Naive thymus-derived CD4-positive, alpha-beta T cell (primary cell): ENCODE measurements around the gene CCDC83. TPM values are rescaled to one million over a fixed set of nuclear protein-coding genes. Genes with fewer than 3 reads are reported as not detected.
"Not testable (repeated sequence)": the region's sequence is repeated elsewhere in the genome, so short reads cannot be mapped to it uniquely, and the experiment has no call there.

ENCODE experiments used
- ATAC-seq: fragments of 150-1000 bp; cut with Tn5 transposase; 2 replicates; pipeline ENCODE4 v1.10.0; 2021; ENCODE audit warnings: mild to moderate bottlenecking, moderate library complexity
- CTCF ChIA-PET: fragments of 350-600 bp; sonication (Branson Sonifier 250); formaldehyde crosslinking; loops from one replicate; lab custom pipeline; 2021; ENCODE audit warnings: antibody characterized with exemption; lab: Charles Lee
- POLR2A ChIA-PET: fragments of 350-600 bp; sonication (Branson Sonifier 250); formaldehyde crosslinking; loops from one replicate; lab custom pipeline; 2021; ENCODE audit warnings: antibody characterized with exemption, inconsistent platforms; lab: Charles Lee
- DNase-seq, 9 donors: peaks; one replicate each; pipeline versions ENCODE4 v3.0.0 to v3.0.0-alpha.2; 2020 to 2022; ENCODE audit warnings: mixed read lengths in 1 of 9
- H3K27ac ChIP-seq: one replicate; pipeline ENCODE4 v1.7.0; 2013; ENCODE audit warnings: mild to moderate bottlenecking, low read depth, low read length, moderate library complexity
- H3K27me3 ChIP-seq, 2 donors: one replicate each; pipeline ENCODE4 v1.7.0; 2013; ENCODE audit warnings: low read length in 2 of 2, mild to moderate bottlenecking in 2 of 2, moderate library complexity in 2 of 2; ENCODE audit not compliant: control insufficient read depth in 2 of 2, insufficient read depth in 2 of 2
- H3K36me3 ChIP-seq, 3 experiments: 1 replicate in 2 of 3; 2 replicates in 1 of 3; pipeline ENCODE4 v1.7.0; 2013; ENCODE audit warnings: low read length in 3 of 3, mild to moderate bottlenecking in 3 of 3, moderate library complexity in 1 of 3; ENCODE audit not compliant: insufficient read depth in 3 of 3, control insufficient read depth in 2 of 3
- H3K4me1 ChIP-seq, 2 donors: one replicate each; pipeline ENCODE4 v1.7.0; 2013; ENCODE audit warnings: low read length in 2 of 2, mild to moderate bottlenecking in 2 of 2, moderate library complexity in 1 of 2; ENCODE audit not compliant: control insufficient read depth in 2 of 2, insufficient read depth in 2 of 2
- H3K4me3 ChIP-seq: 2 replicates; pipeline ENCODE4 v1.7.0; 2013; ENCODE audit warnings: mild to moderate bottlenecking, low read length
- H3K9me3 ChIP-seq, 3 experiments: 1 replicate in 2 of 3; 2 replicates in 1 of 3; pipeline ENCODE4 v1.7.0; 2013; ENCODE audit warnings: low read length in 3 of 3; ENCODE audit not compliant: control insufficient read depth in 2 of 3
- H3K27ac Mint-ChIP-seq, 9 donors: one replicate each; pipeline ENCODE4 v1.8.0; 2020 to 2022; ENCODE audit warnings: mixed read lengths in 9 of 9, mild to moderate bottlenecking in 8 of 9, moderate library complexity in 5 of 9, inconsistent platforms in 2 of 9
- H3K27me3 Mint-ChIP-seq, 5 donors: one replicate each; pipeline ENCODE4 v1.8.0; 2021 to 2022; ENCODE audit warnings: mixed read lengths in 5 of 5, mild to moderate bottlenecking in 1 of 5
- H3K36me3 Mint-ChIP-seq, 5 donors: one replicate each; pipeline ENCODE4 v1.8.0; 2020 to 2022; ENCODE audit warnings: mixed read lengths in 5 of 5, mild to moderate bottlenecking in 3 of 5, inconsistent platforms in 1 of 5
- H3K4me1 Mint-ChIP-seq, 7 donors: one replicate each; pipeline ENCODE4 v1.8.0; 2020 to 2022; ENCODE audit warnings: mixed read lengths in 7 of 7, mild to moderate bottlenecking in 3 of 7, inconsistent platforms in 1 of 7
- H3K4me3 Mint-ChIP-seq, 10 donors: one replicate each; pipeline ENCODE4 v1.8.0; 2020 to 2022; ENCODE audit warnings: mild to moderate bottlenecking in 10 of 10, mixed read lengths in 10 of 10, moderate library complexity in 6 of 10, inconsistent platforms in 2 of 10
- H3K9me3 Mint-ChIP-seq, 11 donors: one replicate each; pipeline ENCODE4 v1.8.0; 2020 to 2022; ENCODE audit warnings: mixed read lengths in 11 of 11, mild to moderate bottlenecking in 4 of 11, inconsistent platforms in 1 of 11, moderate library complexity in 1 of 11
- intact Hi-C, 2 donors: fragments of 100-400 bp; cut with micrococcal nuclease; formaldehyde crosslinking; loops; one replicate each; pipeline ENCODE4 v1.15.1; 2023
- polyA plus RNA-seq, 2 donors: library from polyadenylated mRNA; unstranded; fragments of 300-500 nt; fragmentation: Illumina TruSeq; gene quantifications; one replicate each; pipeline ENCODE4 v1.2.3, GENCODE V29; 2021
- total RNA-seq, 6 experiments: library from RNA in 5 of 6; stranded (reverse) in 5 of 6; gene quantifications; 1 replicate in 5 of 6; 2 replicates in 1 of 6; pipeline ENCODE4 v1.2.3 and lab custom pipeline; 2021 to 2026

The CCDC83 gene
- total and polyA plus RNA-seq, 7 experiments from 2014 or later: not detected

GRCh38 chr11:85835729-85836128 lies 19.5 kb upstream of the CCDC83 start:
- Histone ChIP-seq H3K9me3 (peaks cover 0 to 4% (median 0%) of the 10 kb centered on the region in 3 experiments), H3K27me3 (no peaks in the 10 kb centered on the region), H3K4me1 (no peaks in the 10 kb centered on the region), H3K4me3 (no peak overlapping the region), H3K27ac (no peak overlapping the region), H3K36me3 (no peaks in the 10 kb centered on the region)
- peaks cover 8 to 29% (median 13%) of the 10 kb centered on the region in 5 donors for H3K36me3 Mint-ChIP-seq
- intact Hi-C loops: no loop called here
- ATAC-seq (no peak), DNase-seq (no peak)
- ChIA-PET CTCF (no interaction called here), POLR2A (no interaction called here)
- no peak overlapping the region for H3K4me3 Mint-ChIP-seq
- peaks cover 0 to 4% (median 2%) of the 10 kb centered on the region in 7 donors for H3K4me1 Mint-ChIP-seq
- no peak overlapping the region for H3K27ac Mint-ChIP-seq
- H3K9me3 Mint-ChIP-seq: peaks cover 0 to 14% (median 11%) of the 10 kb centered on the region in 11 donors
- H3K27me3 Mint-ChIP-seq: no peaks in the 10 kb centered on the region

- peaks cover 0 to 14% (median 0%) of the 10 kb centered on the region in 7 donors for H3K4me1 Mint-ChIP-seq
- peaks cover under 1 to 34% (median 11%) of the 10 kb centered on the region in 5 donors for H3K36me3 Mint-ChIP-seq
- H3K36me3 ChIP-seq, H3K27me3 Mint-ChIP-seq, H3K4me3 Mint-ChIP-seq, ATAC-seq, H3K27ac ChIP-seq, H3K4me1 ChIP-seq, H3K9me3 ChIP-seq, intact Hi-C loops, CTCF ChIA-PET, H3K27ac Mint-ChIP-seq, DNase-seq, H3K27me3 ChIP-seq, POLR2A ChIA-PET, H3K4me3 ChIP-seq: not testable (repeated sequence)
- peaks cover 0 to 10% (median 3%) of the 10 kb centered on the region in 11 donors for H3K9me3 Mint-ChIP-seq
Observed at GRCh38 chr11:85840932-85841331, 14.3 kb upstream of the CCDC83 start.

GRCh38 chr11:85843929-85844328 lies 11.3 kb upstream of the CCDC83 start:
- DNase-seq (no peak), ATAC-seq (no peak)
- Histone ChIP-seq H3K9me3 (no peaks in the 10 kb centered on the region), H3K27ac (no peak overlapping the region), H3K36me3 (no peaks in the 10 kb centered on the region), H3K27me3 (no peaks in the 10 kb centered on the region), H3K4me3 (no peak overlapping the region), H3K4me1 (no peaks in the 10 kb centered on the region)
- Mint-ChIP-seq H3K27me3 (peaks cover 0 to 3% (median 0%) of the 10 kb centered on the region in 5 donors), H3K27ac (no peak overlapping the region), H3K4me1 (peaks cover 0 to 16% (median 0%) of the 10 kb centered on the region in 7 donors), H3K36me3 (peaks cover 0 to 34% (median 5%) of the 10 kb centered on the region in 5 donors), H3K9me3 (peaks cover 0 to 12% (median 4%) of the 10 kb centered on the region in 11 donors), H3K4me3 (no peak overlapping the region)
- CTCF ChIA-PET: no interaction called here
- intact Hi-C loops: no loop called here
- POLR2A ChIA-PET: no interaction called here

GRCh38 chr11:85844439-85845123 lies 10.6 kb upstream of the CCDC83 start:
- peaks cover 0 to 12% (median 4%) of the 10 kb centered on the region in 11 donors for H3K9me3 Mint-ChIP-seq
- DNase-seq: no peak
- ATAC-seq: no peak
- Histone ChIP-seq H3K27ac (no peak overlapping the region), H3K4me3 (no peak overlapping the region), H3K27me3 (no peaks in the 10 kb centered on the region), H3K4me1 (no peaks in the 10 kb centered on the region), H3K9me3 (no peaks in the 10 kb centered on the region), H3K36me3 (no peaks in the 10 kb centered on the region)
- CTCF ChIA-PET: no interaction called here
- POLR2A ChIA-PET: no interaction called here
- peak overlapping the region in 1 of 9 donors; percentile 7 for H3K27ac Mint-ChIP-seq
- intact Hi-C loops: no loop called here
- peaks cover 0 to 29% (median 3%) of the 10 kb centered on the region in 5 donors for H3K36me3 Mint-ChIP-seq
- H3K4me3 Mint-ChIP-seq: no peak overlapping the region
- H3K27me3 Mint-ChIP-seq: peaks cover 0 to 3% (median 0%) of the 10 kb centered on the region in 5 donors
- H3K4me1 Mint-ChIP-seq: peaks cover 0 to 16% (median 0%) of the 10 kb centered on the region in 7 donors

DNA sequence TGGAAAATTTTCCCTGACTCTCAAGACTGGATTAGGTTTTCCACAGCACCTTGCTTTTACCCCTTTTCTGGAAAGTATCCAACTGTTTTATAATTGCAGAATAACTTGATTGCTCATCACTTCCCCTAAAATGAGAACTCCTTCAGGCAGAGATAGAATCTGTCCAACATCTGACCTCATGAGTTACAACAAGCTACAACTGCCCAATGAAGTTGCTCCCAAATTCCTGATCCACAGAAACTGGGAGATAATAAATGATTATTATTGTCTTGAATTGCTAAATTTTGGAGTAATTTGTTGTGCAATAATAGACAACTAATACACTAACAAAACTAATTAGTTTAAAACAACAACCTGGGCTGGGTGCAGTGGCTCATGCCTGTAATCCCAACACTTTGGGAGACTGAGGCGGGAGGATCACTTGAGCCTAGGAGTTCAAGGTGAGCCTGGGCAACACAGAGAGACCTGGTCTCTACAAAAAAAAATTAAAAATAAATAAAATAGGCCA lies 10.0 kb upstream of the CCDC83 start:
- H3K36me3 ChIP-seq: no peaks in the 10 kb centered on the region
- H3K4me1 Mint-ChIP-seq: peaks cover 0 to 16% (median 0%) of the 10 kb centered on the region in 7 donors
- peaks cover 0 to 25% (median 3%) of the 10 kb centered on the region in 5 donors for H3K36me3 Mint-ChIP-seq
- H3K27me3 Mint-ChIP-seq: peaks cover 0 to 3% (median 0%) of the 10 kb centered on the region in 5 donors
- ChIA-PET CTCF (no interaction called here), POLR2A (no interaction called here)
- no peaks in the 10 kb centered on the region for H3K4me1 ChIP-seq
- intact Hi-C loops: no loop called here
- no peak overlapping the region for H3K4me3 ChIP-seq
- no peaks in the 10 kb centered on the region for H3K9me3 ChIP-seq
- peak overlapping the region in 1 of 9 donors; percentile 7 for H3K27ac Mint-ChIP-seq
- peaks cover 0 to 14% (median 5%) of the 10 kb centered on the region in 11 donors for H3K9me3 Mint-ChIP-seq
- H3K27me3 ChIP-seq: no peaks in the 10 kb centered on the region
- no peak overlapping the region for H3K4me3 Mint-ChIP-seq
- H3K27ac ChIP-seq: no peak overlapping the region
- no peak for ATAC-seq
- no peak for DNase-seq

GRCh38 chr11:85847436-85847835 lies 7.7 kb upstream of the CCDC83 start:
- no peak for DNase-seq
- Mint-ChIP-seq H3K27ac (no peak overlapping the region), H3K27me3 (peaks cover 0 to 3% (median 0%) of the 10 kb centered on the region in 5 donors), H3K36me3 (peaks cover 0 to 26% (median 3%) of the 10 kb centered on the region in 5 donors), H3K4me1 (peaks cover 0 to 13% (median 0%) of the 10 kb centered on the region in 7 donors), H3K9me3 (peaks cover 0 to 15% (median 5%) of the 10 kb centered on the region in 11 donors), H3K4me3 (no peak overlapping the region)
- Histone ChIP-seq H3K27me3 (no peaks in the 10 kb centered on the region), H3K4me1 (no peaks in the 10 kb centered on the region), H3K9me3 (no peaks in the 10 kb centered on the region), H3K4me3 (no peak overlapping the region), H3K36me3 (no peaks in the 10 kb centered on the region), H3K27ac (no peak overlapping the region)
- ATAC-seq: no peak
- POLR2A ChIA-PET: no interaction called here
- intact Hi-C loops: no loop called here
- CTCF ChIA-PET: interaction anchor here (0.7 to 1.0 kb wide), 2 partner anchors 117 to 152 kb away, joined by 3 read pairs; no protein-coding TSS in a partner anchor
